ENCODE results near the gene TMEM8B.

TMEM8B gene

DNA sequence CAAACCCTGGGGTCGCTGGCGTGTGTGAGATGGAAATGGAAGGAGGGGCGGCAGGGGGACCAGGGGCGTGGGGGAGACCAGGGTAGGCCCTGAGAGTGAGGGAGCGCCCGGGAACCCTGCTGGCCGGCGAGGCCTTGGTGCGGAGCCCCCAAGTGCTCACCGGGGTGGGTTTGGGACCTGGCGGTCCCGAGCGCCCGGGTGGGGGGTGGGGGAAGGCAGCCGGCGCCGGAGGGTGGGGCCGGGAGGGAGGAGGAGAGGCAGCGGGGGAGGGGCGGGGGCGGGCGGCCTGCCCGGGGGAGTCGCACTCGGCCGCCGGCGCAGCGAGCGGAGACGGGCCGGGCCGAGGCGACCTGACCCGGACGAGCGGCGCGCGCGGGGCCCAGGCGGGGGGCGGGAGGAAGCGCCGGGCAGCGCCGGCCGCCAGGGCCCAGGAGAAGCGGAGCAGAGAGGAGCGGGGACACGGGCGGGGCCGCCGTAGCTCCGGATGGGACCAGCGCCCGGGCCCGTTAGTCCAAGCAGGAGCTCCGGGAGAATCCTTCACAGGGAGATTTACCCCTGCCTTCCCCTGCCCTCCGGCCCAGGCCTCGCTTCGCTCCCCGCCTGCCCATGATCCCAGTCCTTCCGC, 37.6 kb upstream of the TMEM8B start, which contains the start of gene NPR2:
NPR2 (plus strand) TSS at position 295 of the 625 bp plus-strand sequence. CDS start 818 bp downstream, outside the sequence.
- DNase-seq (ENCODE audit: low read depth in 1 of 2, low spot score in 1 of 2): no peak

DNA sequence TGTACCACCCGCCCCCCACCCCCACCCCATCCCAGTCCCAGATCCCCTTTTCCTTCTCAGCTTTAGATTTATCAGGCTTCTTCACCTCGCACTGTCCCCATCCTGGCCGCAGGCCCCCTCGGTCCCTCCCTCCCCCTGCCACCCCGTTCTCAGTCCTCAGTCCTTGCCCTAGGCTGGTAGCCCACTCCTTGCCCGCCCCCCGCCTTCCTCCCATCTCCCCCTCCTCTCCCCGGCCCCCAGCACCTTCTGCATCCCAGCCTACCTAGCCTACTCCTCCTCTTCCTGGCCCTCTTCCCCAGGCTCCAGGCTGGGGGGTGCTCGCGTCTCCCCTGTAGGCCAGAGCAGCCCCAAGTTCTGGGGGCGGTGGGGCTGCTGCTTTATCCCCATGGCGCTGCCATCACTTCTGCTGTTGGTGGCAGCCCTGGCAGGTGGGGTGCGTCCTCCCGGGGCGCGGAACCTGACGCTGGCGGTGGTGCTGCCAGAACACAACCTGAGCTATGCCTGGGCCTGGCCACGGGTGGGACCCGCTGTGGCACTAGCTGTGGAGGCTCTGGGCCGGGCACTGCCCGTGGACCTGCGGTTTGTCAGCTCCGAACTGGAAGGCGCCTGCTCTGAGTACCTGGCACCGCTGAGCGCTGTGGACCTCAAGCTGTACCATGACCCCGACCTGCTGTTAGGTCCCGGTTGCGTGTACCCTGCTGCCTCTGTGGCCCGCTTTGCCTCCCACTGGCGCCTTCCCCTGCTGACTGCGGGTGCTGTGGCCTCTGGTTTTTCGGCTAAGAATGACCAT, 36.8 kb upstream of the TMEM8B start:
- Histone ChIP-seq H3K4me3 (replicated peaks; ENCODE audit: insufficient read depth, low read length) (no peak overlapping the region), H3K27me3 (ENCODE audit: insufficient read depth, poor library complexity, severe bottlenecking) (no peaks in the 10 kb centered on the region)

More for the DNA sequence above, 37.6 kb upstream of the TMEM8B start, which contains the start of gene NPR2:
- TF ChIP-seq SPI1 (IDR thresholded peaks at IDR 0.05; ENCODE audit: borderline replicate concordance, low read depth) (no peak), GABPA (IDR thresholded peaks at IDR 0.05; ENCODE audit: low read depth) (no peak), POLR2AphosphoS5 (IDR thresholded peaks at IDR 0.05; ENCODE audit: low read depth) (no peak)
- TF ChIP-seq, protein P1, sequence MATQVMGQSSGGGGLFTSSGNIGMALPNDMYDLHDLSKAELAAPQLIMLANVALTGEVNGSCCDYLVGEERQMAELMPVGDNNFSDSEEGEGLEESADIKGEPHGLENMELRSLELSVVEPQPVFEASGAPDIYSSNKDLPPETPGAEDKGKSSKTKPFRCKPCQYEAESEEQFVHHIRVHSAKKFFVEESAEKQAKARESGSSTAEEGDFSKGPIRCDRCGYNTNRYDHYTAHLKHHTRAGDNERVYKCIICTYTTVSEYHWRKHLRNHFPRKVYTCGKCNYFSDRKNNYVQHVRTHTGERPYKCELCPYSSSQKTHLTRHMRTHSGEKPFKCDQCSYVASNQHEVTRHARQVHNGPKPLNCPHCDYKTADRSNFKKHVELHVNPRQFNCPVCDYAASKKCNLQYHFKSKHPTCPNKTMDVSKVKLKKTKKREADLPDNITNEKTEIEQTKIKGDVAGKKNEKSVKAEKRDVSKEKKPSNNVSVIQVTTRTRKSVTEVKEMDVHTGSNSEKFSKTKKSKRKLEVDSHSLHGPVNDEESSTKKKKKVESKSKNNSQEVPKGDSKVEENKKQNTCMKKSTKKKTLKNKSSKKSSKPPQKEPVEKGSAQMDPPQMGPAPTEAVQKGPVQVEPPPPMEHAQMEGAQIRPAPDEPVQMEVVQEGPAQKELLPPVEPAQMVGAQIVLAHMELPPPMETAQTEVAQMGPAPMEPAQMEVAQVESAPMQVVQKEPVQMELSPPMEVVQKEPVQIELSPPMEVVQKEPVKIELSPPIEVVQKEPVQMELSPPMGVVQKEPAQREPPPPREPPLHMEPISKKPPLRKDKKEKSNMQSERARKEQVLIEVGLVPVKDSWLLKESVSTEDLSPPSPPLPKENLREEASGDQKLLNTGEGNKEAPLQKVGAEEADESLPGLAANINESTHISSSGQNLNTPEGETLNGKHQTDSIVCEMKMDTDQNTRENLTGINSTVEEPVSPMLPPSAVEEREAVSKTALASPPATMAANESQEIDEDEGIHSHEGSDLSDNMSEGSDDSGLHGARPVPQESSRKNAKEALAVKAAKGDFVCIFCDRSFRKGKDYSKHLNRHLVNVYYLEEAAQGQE (IDR thresholded peaks at IDR 0.05; ENCODE audit: insufficient replicate concordance, low read depth): no peak
- TF ChIP-seq, protein P2, sequence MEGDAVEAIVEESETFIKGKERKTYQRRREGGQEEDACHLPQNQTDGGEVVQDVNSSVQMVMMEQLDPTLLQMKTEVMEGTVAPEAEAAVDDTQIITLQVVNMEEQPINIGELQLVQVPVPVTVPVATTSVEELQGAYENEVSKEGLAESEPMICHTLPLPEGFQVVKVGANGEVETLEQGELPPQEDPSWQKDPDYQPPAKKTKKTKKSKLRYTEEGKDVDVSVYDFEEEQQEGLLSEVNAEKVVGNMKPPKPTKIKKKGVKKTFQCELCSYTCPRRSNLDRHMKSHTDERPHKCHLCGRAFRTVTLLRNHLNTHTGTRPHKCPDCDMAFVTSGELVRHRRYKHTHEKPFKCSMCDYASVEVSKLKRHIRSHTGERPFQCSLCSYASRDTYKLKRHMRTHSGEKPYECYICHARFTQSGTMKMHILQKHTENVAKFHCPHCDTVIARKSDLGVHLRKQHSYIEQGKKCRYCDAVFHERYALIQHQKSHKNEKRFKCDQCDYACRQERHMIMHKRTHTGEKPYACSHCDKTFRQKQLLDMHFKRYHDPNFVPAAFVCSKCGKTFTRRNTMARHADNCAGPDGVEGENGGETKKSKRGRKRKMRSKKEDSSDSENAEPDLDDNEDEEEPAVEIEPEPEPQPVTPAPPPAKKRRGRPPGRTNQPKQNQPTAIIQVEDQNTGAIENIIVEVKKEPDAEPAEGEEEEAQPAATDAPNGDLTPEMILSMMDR (IDR thresholded peaks at IDR 0.05; ENCODE audit: insufficient read depth, low read length): no peak
- no peak within 1 kb of the TSS for H3K4me3 ChIP-seq (replicated peaks; ENCODE audit: insufficient read depth, low read length)
- no peaks in the 10 kb centered on the region for H3K27me3 ChIP-seq (ENCODE audit: insufficient read depth, poor library complexity, severe bottlenecking)
- no peak within 1 kb of the TSS for H3K27ac ChIP-seq (replicated peaks)

DNA sequence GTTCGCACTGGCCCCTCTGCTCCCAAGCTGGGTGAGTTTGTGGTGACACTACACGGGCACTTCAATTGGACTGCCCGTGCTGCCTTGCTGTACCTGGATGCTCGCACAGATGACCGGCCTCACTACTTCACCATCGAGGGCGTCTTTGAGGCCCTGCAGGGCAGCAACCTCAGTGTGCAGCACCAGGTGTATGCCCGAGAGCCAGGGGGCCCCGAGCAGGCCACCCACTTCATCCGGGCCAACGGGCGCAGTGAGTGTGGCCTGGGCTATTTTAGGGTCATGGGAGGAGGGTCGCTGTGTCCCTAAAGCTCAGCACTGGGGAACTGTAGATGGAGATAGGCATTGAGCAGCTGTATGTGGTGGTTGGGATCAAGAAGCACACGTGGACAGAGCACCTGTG, 36.2 kb upstream of the TMEM8B start:
- no peak for TF ChIP-seq GABPA (IDR thresholded peaks at IDR 0.05; ENCODE audit: low read depth)
- TF ChIP-seq POLR2AphosphoS5 (IDR thresholded peaks at IDR 0.05; ENCODE audit: low read depth): no peak
- no peak for TF ChIP-seq SPI1 (IDR thresholded peaks at IDR 0.05; ENCODE audit: borderline replicate concordance, low read depth)
- TF ChIP-seq, protein P2 (IDR thresholded peaks at IDR 0.05; ENCODE audit: insufficient read depth, low read length): no peak
- TF ChIP-seq, protein P1 (IDR thresholded peaks at IDR 0.05; ENCODE audit: insufficient replicate concordance, low read depth): no peak
- Histone ChIP-seq H3K27ac (replicated peaks) (no peak overlapping the region), H3K27me3 (ENCODE audit: insufficient read depth, poor library complexity, severe bottlenecking) (no peaks in the 10 kb centered on the region), H3K4me3 (replicated peaks; ENCODE audit: insufficient read depth, low read length) (no peak overlapping the region)
- no peak for DNase-seq (ENCODE audit: low read depth in 1 of 2, low spot score in 1 of 2)

More for the DNA sequence above, 36.8 kb upstream of the TMEM8B start:
- H3K27ac ChIP-seq (replicated peaks): no peak overlapping the region
- TF ChIP-seq SPI1 (IDR thresholded peaks at IDR 0.05; ENCODE audit: borderline replicate concordance, low read depth) (no peak), POLR2AphosphoS5 (IDR thresholded peaks at IDR 0.05; ENCODE audit: low read depth) (no peak)
- TF ChIP-seq, protein P2 (IDR thresholded peaks at IDR 0.05; ENCODE audit: insufficient read depth, low read length): no peak
- TF ChIP-seq, protein P1 (IDR thresholded peaks at IDR 0.05; ENCODE audit: insufficient replicate concordance, low read depth): no peak
- DNase-seq (ENCODE audit: low read depth in 1 of 2, low spot score in 1 of 2): no peak
